GM12873 (cell line): ENCODE data around the gene GLIS1.

Experiments
- CTCF ChIP-seq: IDR thresholded peaks from 2 replicates; pipeline ENCODE4 v1.5.1; 2012; ENCODE audit warnings: low read depth, mild to moderate bottlenecking, moderate library complexity, low read length, control low read depth; ENCODE audit not compliant: insufficient read depth; ENCODE audit errors: missing control alignments

GLIS1 gene

GRCh38 chr1:53622531-53622930 lies 116.4 kb downstream of the GLIS1 start:
- TF ChIP-seq CTCF: no peak

- no peak for TF ChIP-seq CTCF
Measured at GRCh38 chr1:53621144-53621543, 117.8 kb downstream of the GLIS1 start.

- TF ChIP-seq CTCF: no peak
Measured at GRCh38 chr1:53620061-53620855, 118.7 kb downstream of the GLIS1 start.

- TF ChIP-seq CTCF: no peak
Measured at GRCh38 chr1:53619367-53620060, 119.5 kb downstream of the GLIS1 start.

GRCh38 chr1:53618500-53619366 lies 120.2 kb downstream of the GLIS1 start:
- no peak for TF ChIP-seq CTCF

GRCh38 chr1:53617851-53618499 lies 121.0 kb downstream of the GLIS1 start:
- TF ChIP-seq CTCF: no peak
